Esophagus squamous epithelium (tissue), 4 donors: Measurements from ENCODE around the gene KRT8.

Experiments used
- POLR2A ChIP-seq, 4 donors: fragments of 450-650 bp; IDR thresholded peaks; one replicate each; pipeline ENCODE4 v1.6.1; 2017; ENCODE audit warnings: antibody characterized with exemption in 4 of 4, mild to moderate bottlenecking in 4 of 4, moderate library complexity in 3 of 4
- TF ChIP-seq, protein P1 (sequence below), 6 experiments: fragments of 450-650 bp in 4 of 6; fragments of 200-600 bp in 2 of 6; sonication (generic) in 2 of 6; IDR thresholded peaks; one replicate each; pipeline ENCODE4 v1.5.1; 2016 to 2019; ENCODE audit warnings: antibody characterized with exemption in 6 of 6, mild to moderate bottlenecking in 4 of 6, moderate library complexity in 4 of 6

DNA sequence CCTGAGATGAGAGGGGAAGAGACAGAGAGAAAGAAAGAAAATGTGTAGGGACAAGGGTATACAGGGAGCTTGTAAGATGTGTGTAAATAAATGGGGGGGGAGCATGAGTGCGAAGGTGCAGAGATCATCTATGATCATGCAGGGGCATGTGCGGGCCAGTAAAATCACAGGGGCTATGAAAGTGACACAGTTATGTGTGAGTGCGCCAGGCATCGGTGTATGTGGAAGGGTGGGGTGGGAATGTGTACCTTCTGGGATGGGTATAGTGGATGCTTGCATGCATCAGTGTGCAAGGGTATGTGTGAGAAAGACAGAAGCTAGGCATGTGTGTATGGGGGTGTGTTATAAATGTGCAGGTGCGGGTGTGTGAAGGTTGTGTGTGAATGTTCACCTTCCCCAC, 37.7 kb downstream of the KRT8 start:
- TF ChIP-seq, protein P1, sequence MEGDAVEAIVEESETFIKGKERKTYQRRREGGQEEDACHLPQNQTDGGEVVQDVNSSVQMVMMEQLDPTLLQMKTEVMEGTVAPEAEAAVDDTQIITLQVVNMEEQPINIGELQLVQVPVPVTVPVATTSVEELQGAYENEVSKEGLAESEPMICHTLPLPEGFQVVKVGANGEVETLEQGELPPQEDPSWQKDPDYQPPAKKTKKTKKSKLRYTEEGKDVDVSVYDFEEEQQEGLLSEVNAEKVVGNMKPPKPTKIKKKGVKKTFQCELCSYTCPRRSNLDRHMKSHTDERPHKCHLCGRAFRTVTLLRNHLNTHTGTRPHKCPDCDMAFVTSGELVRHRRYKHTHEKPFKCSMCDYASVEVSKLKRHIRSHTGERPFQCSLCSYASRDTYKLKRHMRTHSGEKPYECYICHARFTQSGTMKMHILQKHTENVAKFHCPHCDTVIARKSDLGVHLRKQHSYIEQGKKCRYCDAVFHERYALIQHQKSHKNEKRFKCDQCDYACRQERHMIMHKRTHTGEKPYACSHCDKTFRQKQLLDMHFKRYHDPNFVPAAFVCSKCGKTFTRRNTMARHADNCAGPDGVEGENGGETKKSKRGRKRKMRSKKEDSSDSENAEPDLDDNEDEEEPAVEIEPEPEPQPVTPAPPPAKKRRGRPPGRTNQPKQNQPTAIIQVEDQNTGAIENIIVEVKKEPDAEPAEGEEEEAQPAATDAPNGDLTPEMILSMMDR (IDR thresholded peaks at IDR 0.05): no peak
- TF ChIP-seq POLR2A (IDR thresholded peaks at IDR 0.05): no peak
